ENCODE measurements around the gene VASH1.

GRCh38 chr14:76780058-76780345 lies 18.7 kb downstream of the VASH1 start:
- TF ChIP-seq PHF8 (CRISPR knock-in tag; IDR thresholded peaks at IDR 0.05) (no peak), GTF2F1 (IDR thresholded peaks at IDR 0.05; ENCODE audit: low read length) (no peak), ZNF335 (CRISPR knock-in tag; IDR thresholded peaks at IDR 0.05) (no peak)
